CD4-positive, alpha-beta T cell treated with Interleukin-21 for 1 hour (primary cell): Measurements from ENCODE around the gene TCEAL1.
"Not testable (repeated sequence)": the region's sequence is repeated elsewhere in the genome, so short reads cannot be mapped to it uniquely, and the experiment has no call there.

Experiments
- DNase-seq: peaks from one replicate; pipeline ENCODE4 v3.0.0-alpha.2; 2020

The TCEAL1 gene, protein sequence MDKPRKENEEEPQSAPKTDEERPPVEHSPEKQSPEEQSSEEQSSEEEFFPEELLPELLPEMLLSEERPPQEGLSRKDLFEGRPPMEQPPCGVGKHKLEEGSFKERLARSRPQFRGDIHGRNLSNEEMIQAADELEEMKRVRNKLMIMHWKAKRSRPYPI

DNA sequence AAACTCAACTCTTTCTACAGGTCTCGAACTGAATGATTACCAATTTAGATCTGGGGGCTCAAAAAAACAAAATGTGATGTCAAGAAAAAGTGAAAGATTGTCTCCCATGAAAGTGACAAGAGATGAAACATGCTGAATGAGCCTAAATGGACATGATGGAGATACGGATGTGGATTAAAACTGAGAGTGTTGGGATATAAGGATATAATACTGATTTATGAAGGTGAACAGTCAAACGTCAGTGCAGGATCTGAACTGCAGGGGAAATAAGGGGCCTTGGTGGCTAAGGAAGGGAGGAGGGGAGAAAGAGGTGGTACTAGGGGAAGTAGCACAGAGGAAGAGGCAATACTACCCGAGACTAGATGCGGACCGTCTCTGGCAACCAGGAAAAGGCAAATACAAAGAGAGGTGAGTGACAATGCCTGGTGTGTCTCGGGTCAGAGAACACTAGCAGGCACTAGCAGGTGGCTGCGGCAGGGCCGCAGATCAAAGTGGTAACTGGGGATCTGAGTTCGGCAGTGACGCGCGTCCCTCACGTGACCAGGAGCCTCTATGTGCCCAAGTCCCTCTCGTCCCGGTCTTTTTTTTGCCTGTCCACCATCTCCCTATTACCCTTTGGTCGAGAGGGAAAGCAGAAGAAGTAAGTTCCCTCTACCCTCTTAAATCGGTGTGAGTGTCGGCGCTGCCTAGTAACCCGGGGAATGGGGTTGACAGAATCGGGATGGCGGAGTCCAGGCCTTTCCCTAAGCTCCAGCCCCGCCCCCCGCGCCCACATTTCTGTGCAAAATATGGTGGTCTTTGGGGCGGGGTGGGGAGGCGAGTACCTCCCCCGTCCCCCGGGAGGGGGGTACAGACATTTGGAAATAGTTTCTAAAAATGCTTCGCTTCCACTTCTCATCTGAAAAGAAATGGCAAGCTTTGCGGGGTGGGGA is at the start of gene TCEAL1:
Gene TCEAL1 (plus strand): TSS at position 590 of the 932 bp plus-strand sequence. CDS start 942 bp downstream, outside the sequence.
- DNase-seq: peak; percentile 48

DNA sequence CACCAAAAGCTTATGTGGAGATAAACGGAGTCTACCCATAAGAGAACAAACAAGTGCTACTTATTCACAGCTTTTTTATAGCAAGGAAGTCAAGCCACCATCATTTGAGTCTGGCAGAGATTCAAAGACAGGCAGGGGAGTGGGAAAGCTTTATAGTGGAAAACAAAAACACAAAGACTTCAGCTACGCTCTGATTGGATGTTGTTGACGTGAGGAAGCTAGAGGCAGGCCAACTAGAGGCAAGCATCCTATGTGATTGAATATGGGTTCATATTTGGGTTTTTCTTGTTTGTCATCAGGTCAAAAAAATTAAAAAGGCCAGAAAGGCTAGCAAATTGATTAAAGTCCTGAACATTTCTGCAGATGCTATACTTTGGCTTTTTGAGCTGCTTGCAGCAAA is 44.2 kb upstream of the TCEAL1 start:
- DNase-seq: no peak

DNA sequence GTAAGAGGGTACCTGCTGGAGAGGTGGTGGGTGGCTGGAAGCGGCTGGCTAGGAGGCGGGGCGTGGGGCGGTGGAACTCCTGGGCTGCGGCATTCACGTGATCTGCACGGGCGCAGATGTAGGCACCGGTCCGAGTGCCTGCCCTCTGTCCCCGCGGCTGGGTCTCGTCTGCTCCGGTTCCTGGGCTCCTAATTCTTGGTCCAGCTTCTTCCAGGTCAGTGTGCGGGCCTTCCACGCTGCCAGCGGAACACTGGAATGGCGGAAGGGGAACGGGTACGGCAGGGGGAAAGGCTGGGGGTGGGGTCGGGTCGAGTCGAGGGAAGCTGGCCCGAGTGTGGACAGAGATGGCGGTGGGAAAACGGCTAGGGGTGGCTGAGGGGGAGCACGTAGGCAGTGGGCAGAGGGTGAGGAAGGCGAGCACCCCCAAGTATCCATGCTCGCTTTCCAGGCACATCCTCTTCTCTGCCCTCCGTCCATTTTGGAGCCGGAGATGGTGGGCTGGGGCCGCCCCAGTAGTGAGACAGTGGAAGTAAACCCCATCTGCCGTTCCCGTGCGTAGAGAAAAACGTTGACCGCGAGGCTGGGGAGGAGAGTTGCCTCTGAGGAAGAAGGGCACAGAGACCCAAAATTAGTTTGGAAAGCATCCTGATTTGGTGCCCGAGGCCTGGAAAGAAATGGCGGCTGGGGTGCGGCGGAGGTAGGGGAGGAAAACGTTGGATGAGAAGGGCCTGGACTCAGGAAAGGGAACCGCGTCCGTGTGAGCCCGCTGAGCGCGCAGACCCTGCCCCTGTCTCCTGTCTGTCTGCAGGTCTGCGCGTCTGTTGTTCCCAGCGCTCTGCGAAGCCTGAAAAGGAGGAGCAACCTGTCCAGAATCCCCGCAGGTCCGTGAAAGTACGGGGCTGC is 43.1 kb upstream of the TCEAL1 start, which contains the start of gene TCEAL4:
Gene TCEAL4 (plus strand): TSS at position 105 of the 903 bp plus-strand sequence. CDS start 1,161 bp downstream, outside the sequence.
- DNase-seq: peak; percentile 36

DNA sequence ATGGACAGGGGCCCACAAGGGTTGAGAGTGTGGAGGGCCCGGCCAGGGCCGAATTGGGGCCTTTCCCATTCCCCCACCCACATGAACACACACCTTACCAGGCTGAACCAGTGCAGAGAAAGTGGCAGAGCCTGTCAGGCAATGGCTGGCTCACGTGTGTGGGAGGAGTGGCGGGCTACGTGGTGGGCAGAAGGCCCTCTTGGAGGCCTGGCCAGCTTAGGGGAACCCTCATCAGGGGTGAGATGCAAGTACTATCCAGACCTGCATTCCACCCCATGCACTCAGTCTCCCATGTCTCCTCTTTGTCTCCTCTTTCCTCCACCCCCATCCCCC is 42.5 kb upstream of the TCEAL1 start:
- DNase-seq: no peak

DNA sequence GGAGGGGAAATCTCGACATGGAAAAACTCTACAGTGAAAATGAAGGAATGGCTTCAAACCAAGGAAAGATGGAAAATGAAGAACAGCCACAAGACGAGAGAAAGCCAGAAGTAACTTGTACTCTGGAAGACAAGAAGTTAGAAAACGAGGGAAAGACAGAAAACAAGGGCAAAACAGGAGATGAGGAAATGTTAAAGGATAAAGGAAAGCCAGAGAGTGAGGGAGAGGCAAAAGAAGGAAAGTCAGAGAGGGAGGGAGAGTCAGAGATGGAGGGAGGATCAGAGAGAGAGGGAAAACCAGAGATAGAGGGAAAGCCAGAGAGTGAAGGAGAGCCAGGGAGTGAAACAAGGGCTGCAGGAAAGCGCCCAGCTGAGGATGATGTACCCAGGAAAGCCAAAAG is 42.1 kb upstream of the TCEAL1 start:
- DNase-seq: no peak

DNA sequence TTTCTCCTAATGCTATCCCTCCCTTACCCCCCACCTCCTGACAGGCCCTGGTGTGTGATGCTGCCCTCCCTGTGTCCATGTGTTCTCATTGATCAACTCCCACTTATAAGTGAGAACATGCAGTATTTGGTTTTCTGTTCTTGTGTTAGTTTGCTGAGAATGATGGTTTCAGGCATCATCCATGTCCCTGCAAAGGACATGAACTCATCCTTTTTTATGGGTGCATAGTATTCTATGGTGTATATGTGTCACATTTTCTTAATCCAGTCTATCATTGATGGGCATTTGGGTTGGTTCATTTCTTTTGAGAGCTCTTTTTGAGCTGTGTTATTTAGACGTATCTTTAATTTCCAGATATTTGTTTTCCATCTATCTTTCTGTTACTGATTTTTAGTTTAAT is 36.5 kb upstream of the TCEAL1 start:
- DNase-seq: not testable (repeated sequence)

DNA sequence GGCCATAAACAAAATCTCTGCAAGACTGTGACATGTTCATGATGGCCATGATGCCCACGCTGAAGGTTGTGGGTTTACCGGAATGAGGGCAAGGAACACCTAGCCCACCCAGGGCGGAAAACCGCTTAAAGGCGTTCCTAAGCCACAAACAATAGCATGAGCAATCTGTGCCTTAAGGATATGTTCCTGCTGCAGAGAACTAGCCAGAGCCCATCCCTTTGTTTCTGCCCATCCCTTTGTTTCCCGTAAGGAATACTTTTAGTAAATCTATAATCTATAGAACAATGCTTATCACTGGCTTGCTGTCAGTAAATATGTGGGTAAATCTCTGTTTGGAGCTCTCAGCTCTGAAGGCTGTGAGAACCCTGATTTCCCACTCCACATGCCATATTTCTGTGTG is 33.6 kb upstream of the TCEAL1 start:
- DNase-seq: not testable (repeated sequence)

DNA sequence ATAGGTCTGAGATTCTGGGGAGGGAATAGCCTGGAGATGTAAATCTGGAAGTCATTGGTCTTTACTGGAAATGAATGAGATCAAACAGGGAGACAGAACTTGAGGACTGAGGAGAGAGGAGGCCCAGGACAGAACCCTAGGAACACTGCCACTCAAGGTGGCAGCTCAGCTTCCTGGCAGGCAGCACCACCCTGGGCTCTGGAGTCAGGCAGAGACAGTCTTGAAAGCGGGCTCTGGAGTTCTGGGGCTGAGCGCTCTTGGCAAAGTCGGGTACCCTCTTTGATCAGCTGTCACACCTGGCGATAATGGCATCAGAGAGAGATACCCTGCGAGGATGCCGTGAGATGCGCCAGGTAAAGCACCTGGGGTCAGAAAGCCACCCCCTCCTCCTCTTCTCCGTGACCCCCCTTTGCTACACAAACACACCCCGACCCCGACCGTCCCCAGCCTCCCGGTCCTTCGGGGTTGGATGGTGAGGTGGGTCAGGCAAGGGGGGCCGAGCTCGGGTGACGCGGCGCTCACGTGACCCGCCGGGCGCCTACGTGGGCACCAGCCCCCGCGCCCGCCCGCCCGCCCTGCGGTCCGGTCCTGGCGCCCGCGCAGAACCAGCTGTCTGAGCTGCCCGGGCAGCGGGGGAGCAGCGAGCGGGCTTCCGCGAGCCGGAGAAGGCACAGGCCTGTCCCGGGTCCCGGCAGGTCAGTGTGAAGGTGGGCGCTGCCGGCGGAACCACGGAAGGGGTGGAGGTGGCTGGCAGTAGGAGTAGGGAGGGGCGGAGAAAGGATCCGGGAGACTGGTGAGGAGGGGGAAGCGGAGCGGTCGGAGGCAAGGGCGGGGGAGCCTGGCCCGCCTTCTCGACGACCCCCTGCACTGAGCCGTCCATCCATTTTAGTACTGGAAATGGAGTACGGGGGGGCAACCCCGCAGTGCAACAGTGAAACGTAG is 21.1 kb upstream of the TCEAL1 start, which contains the start of gene TCEAL3:
Gene TCEAL3 (plus strand): TSS at position 600 of the 942 bp plus-strand sequence. CDS start 1,102 bp downstream, outside the sequence.
- peak; percentile 59 for DNase-seq

DNA sequence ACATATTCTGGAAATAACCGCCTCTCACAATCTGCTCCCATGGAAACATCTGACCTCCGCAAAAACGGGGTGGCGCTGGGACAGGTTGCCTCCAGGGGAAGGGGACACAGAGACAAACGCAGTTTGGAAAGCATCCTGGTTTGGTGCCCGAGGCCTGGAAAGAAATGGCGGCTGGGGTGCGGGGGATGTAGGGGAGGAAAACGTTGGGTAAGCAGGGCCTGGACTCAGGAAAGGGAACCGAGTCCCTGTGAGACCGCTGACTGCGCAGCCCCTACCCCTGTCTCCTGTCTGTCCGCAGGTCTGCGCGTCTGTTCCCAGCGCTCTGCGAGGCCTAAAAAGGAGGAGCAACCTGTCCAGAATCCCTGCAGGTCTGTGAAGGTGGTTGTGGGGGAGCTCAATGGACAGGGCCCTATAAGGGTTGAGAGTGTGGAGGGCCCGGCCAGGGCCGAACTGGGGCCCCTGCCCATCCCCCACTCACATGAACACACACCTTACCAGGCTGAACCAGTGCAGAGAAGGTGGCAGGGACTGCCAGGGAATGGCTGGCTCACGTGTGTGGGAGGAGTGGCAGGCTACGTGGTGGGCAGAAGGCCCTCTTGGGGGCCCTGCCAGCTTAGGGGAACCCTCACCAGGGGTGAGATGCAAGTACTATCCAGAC is 20.3 kb upstream of the TCEAL1 start:
- peak; percentile 14 for DNase-seq

DNA sequence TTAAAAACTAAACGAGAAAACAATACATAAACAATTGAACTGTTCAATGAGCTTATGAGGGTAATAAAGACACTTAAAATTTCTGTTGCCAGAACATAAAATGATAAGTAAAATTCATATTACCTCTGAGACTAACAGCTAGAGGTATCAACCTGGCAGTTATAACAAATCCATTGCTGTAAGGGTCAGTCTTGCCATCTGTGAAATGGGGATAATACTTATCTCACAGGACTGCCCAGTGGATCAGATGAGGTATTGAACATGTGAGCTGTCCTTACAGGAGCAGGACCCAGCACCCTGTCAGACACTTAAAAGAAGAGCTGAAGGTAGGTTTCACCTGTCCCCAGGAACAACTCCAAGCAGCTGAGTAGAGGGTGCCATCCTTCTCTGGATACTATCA is 18.5 kb upstream of the TCEAL1 start:
- no peak for DNase-seq

DNA sequence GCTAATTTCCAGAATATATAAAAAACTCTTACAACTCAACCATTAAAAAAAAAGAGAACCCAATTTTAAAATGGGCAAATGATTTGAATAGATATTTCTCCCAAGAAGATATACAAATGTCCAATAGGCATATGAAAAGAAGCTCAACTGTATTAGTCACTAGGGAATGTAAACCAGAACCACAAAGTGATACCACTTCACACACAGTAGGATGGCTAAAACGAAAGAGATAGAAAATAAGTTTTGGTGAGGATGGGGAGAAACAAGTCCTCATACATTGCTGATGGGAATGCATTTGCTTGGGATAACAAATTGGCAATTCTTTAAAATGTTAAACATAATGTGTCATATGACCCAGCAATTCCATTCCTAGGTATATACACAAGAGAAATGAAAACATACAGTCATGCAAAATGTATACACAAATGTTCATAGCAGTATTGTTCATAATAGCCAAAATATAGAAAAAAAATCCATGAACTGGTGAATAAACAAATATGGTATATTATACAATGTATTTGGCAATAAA is 15.3 kb upstream of the TCEAL1 start:
- DNase-seq: no peak

DNA sequence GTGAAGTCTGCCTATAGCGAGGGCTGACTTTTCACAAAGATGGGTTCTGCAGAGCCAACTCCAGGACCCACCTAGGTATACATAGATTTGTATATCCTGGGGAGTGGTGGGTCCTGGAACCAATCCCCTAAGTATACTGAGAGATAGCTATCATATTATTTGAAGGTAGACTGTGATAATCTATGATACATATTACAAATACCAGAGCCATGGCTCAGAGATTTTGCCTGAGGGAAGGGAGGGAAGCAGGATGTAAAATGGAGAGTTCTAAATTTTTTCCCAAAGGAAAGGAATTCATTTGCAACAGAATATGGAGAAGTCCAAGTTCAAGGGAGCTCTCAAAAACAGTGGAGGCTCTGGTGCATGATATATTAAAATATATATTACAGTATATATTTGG is 13.8 kb upstream of the TCEAL1 start:
- no peak for DNase-seq

DNA sequence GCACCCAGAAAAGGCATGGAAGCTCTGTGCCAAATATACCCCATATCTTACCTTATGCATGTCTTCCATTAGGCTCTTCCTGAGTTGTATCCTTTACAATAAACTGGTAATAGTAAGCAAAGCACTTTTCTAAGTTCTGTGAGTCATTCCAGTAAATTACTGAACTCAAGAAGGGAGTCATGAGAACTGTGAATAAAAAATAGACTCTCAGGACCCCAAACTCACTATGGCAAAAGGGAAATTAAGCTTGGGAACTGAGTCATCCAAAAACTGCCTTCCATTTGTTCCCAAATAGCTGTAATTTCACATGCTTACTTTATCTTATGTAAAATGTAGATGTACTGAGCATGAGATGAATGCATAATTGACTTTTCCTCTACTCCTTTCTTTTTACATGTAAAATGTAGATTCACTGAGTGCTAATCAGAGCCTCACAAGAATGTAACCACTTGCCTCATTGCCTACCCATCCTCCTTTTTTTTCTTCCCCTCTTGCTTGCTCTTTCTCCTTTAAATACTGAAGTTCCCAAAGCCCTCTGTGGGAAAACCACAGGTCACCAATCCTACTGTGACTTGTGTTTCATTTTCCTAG is 12.9 kb upstream of the TCEAL1 start:
- DNase-seq: no peak

DNA sequence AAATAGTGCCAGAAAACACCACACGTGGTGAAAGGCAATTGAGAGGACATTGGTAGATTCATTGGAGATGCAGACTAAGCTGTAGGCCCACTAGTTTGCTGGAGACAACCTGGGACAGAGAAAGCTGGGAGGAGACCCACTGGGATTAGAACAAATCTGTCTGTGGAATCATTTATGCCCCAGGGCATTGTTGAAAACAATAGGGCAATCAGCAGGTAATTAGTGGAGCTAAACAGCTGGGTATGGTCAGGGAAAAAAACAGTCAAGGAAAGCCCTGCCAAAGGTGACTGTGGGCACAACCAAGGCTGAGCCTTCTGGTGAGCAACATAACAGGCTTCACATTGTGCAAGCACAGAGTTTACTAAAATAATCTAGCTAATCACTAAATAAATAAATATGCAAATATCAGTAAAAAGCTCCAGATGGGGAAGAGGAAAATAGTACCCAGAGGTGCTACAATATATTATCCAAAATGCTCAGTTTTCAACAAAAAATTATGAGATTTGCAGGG is 12.0 kb upstream of the TCEAL1 start:
- DNase-seq: no peak

DNA sequence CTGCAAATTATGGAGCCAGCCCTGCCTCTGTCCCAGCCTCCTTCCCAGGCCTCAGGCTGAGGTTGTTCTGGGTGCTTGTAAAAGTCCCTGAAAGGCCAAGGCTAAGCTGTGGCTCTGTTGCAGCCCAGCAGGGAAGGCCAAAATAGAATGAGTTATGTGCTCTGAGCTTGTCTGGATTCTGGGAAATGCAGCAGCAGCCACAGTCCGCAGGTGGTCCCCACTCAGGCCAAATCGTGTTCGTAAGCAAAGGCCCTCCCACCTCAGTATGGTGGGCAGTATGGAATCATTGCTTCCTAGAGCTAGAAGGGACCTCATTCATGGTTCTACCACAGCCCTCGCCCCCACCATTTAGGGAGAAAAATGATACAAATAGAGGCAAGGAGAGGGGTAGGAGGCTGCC is 4.7 kb upstream of the TCEAL1 start:
- no peak for DNase-seq

DNA sequence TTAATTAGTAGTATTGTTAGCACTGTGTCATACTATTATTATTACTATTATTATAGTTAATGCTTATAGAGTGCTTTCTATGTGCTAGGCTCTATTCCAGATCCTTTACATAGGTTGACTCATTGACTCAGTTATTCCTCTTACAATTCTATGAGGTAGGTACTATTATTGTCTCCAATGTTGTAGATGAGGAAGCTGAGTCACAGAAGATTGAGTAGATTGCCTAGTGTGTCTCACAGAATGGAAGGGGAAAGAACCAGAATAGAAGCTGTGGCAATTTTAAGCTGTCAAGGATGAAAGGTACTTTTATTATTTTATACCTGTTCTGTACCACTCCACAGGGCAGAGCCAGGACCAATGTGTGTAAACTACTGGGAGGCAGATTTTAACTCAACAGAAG is 1.9 kb upstream of the TCEAL1 start:
- DNase-seq: no peak

DNA sequence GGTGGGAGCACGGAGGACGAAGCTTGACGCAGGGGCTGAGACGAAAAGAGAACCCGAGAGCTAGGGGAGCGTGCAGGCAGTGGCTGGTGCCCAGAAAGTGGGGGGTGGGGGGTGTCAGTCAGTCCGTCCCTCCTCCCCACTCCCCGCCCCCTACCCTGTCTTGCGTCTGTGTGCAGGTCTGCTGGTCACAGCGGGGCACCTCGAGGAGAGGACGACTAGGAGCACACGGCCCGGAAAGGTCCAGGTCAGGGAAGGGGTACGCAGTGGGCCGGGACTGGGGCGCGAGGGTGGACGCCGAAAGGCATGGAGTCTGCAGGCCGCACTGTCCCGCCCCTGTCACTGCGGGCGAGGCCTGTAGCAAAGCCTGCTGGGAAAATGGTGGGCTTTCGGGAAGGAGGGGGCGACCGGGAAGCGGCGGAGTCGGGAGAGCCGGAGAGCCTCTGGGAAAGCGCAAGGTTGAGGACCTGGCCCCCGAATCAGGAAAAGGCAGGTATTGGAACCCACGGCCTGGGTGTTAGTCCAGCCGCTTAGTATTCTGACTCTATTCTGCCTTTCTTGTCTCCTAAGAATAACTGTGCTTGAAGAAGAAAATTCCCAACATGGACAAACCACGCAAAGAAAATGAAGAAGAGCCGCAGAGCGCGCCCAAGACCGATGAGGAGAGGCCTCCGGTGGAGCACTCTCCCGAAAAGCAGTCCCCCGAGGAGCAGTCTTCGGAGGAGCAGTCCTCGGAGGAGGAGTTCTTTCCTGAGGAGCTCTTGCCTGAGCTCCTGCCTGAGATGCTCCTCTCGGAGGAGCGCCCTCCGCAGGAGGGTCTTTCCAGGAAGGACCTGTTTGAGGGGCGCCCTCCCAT is 769 bp downstream of the TCEAL1 start:
- DNase-seq: peak; percentile 18

DNA sequence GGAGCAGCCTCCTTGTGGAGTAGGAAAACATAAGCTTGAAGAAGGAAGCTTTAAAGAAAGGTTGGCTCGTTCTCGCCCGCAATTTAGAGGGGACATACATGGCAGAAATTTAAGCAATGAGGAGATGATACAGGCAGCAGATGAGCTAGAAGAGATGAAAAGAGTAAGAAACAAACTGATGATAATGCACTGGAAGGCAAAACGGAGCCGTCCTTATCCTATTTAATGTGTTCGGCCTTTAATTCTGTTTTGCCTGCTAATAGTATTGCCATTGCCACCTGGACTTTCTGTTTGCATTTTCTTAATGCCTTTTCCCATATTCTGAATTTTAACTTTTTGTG is 1.4 kb downstream of the TCEAL1 start:
- DNase-seq: no peak

DNA sequence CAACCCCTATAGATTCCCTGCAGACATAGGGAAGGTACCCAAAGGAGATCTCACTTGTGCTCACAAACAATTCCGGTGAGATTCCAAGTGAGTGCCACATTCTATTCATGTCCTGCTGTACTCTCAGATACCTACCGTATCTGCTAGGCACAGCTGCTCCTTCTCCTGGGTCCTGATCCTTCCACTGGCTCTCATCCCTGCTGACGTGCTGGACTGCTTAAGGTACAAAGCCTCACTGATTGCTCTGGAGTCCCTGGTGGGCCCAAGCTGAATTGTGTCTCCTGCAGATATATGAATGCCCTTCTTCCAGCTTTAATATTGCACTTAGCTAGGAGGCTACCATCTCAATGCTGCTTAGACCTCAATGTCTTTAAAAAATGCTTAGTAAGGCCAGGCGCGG is 2.4 kb downstream of the TCEAL1 start:
- no peak for DNase-seq

DNA sequence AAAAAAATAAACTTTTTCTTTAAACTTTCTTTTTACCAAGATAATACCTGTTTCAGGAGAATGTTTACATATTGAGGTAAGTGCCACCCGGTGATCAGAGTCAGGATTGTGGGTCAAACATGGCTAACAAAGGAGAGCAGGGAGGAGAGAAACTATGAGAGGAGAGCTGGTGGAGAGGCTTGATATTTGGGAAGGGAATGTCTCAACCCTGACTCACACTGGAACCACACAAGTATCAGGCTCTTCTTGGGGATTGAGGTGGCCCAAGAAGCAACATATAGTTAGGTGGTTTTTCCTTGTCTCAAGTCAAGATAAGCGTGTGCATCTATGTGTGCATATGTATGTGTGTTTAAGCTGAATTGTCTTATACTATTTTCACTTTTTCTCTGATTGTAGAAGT is 6.7 kb downstream of the TCEAL1 start:
- no peak for DNase-seq
